HG03442 (cell line): Measurements from ENCODE around the gene LHX5.

ENCODE experiments used
- ATAC-seq: cut with Tn5 transposase; IDR thresholded peaks from one replicate; pipeline ENCODE4 v1.9.1; 2021; ENCODE audit warnings: mild to moderate bottlenecking, moderate library complexity; ENCODE audit not compliant: unreplicated experiment

The LHX5 gene

GRCh38 chr12:113443030-113443539, 28.6 kb downstream of the LHX5 start:
- ATAC-seq, result no peak

GRCh38 chr12:113440947-113441782, 30.5 kb downstream of the LHX5 start:
- no peak for ATAC-seq

DNA sequence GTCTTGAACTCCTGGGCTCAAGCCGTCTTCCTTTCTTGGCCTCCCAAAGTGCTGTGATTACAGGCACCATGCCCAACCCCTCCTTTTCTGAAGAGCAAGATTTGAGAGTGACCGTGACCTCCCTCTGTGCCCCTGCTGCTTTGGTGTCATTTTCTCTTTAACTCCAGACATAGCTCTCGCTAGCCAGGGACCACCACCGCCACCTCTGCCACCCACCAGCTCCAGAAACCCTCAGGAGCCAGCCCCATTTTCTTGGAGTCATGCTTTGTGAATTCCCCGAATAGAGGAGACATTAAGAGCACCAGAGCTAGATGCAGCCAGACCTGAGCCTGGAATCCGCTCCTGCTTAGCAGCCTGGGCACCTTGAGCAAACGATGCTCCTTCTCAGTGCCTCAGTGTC, 31.3 kb downstream of the LHX5 start:
- no peak for ATAC-seq

DNA sequence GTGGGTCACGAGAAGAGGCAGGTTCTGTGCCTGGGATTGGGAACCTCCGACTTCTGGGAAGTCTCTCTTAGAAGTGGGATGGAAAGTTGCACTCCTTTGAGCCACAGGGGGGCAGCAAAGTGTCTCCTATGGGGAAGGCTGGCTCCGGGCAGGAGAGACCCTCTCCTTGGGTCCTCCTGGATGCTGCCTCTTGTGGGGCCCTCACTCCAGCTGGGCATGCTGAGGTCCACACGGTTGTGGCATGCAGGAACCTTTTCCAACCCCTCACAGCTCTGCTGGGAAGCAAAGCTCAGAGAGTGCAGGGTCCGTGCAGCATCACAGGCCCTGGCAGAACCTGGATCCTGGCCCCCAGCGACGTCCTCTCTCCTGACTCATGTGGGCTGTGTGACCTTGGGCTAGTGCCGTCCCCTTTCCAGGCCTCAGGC, 32.1 kb downstream of the LHX5 start:
- ATAC-seq, result no peak

GRCh38 chr12:113439301-113439597, 32.4 kb downstream of the LHX5 start:
- ATAC-seq, result no peak

- ATAC-seq, result no peak
Measured at GRCh38 chr12:113438523-113439300, 33.0 kb downstream of the LHX5 start.

- no peak for ATAC-seq
Measured at GRCh38 chr12:113437729-113438100, 34.0 kb downstream of the LHX5 start.

DNA sequence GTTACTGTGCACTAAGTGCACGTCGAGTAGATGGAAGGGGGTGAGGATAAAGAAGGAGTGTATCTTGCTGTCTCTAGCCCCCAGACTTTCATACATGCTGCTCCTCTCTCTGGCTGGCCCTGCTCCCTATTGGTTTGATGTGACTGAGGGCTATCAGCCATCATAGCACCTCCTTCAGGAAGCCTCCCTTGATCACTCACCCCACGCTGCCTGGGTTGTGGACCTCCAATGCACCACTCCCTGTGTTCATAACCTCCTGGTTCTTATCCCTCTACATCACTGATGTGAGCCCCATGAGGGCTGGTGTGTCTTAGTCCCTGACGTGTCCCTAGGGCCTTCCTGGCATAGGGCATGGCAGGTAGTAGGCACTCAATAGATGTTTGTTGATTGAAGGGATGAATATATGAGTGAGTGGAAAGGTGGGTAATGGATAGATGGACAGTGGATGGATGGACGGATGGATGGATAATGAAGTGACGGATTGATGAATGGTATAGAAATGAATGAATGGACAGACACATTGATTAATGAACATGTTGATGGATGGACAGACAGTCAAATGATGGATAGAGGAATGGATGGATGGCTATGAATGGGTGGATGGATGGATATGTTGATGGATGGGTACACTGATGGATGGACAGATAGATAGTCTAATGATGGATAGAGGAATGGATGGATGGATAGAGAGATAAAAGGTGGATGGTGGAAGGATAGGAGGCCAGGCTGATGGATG, 34.5 kb downstream of the LHX5 start:
- ATAC-seq, result no peak

DNA sequence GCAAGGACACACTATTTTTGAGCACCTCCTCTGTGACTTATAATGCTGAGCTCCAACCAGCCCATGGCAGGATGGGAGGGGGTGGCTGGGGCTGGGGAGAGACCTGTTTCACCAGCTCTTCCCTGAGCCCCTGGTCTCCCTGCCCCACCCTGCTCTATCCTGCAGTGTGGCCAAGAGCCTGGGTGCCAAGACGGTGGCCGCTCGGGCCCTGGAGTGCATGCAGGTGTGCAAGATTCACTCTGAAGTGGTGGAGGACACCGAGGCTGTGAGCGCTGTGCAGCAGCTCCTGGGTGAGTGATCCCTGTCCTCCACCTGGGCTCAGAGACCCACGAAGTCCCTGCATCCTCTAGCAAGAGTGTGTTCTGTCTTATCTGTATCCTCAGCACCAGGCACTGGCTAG, 35.1 kb downstream of the LHX5 start:
- no peak for ATAC-seq

- no peak for ATAC-seq
Measured at GRCh38 chr12:113435367-113435766, 36.3 kb downstream of the LHX5 start.

GRCh38 chr12:113432986-113433385, 38.7 kb downstream of the LHX5 start:
- no peak for ATAC-seq

GRCh38 chr12:113428482-113428881, 43.2 kb downstream of the LHX5 start:
- ATAC-seq, result no peak

DNA sequence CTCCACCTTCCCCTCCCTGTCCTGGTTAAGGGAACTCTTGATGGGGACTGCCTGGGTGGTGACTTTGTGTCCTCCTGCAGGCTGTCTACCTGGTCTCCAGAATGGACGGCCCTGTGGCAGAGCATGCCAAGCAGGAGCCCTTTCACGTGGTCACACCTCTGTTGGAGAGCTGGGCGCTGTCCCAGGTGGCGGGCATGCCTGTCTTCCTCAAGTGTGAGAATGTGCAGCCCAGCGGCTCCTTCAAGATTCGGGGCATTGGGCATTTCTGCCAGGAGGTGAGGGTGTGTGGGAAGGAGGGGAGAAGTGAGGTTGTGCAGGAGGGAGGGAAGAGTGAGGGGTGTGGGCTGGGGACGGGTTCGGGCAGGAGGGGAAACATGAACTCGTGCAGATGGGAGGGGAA, 43.8 kb downstream of the LHX5 start:
- ATAC-seq, result no peak

GRCh38 chr12:113425960-113426453, 45.7 kb downstream of the LHX5 start:
- no peak for ATAC-seq

DNA sequence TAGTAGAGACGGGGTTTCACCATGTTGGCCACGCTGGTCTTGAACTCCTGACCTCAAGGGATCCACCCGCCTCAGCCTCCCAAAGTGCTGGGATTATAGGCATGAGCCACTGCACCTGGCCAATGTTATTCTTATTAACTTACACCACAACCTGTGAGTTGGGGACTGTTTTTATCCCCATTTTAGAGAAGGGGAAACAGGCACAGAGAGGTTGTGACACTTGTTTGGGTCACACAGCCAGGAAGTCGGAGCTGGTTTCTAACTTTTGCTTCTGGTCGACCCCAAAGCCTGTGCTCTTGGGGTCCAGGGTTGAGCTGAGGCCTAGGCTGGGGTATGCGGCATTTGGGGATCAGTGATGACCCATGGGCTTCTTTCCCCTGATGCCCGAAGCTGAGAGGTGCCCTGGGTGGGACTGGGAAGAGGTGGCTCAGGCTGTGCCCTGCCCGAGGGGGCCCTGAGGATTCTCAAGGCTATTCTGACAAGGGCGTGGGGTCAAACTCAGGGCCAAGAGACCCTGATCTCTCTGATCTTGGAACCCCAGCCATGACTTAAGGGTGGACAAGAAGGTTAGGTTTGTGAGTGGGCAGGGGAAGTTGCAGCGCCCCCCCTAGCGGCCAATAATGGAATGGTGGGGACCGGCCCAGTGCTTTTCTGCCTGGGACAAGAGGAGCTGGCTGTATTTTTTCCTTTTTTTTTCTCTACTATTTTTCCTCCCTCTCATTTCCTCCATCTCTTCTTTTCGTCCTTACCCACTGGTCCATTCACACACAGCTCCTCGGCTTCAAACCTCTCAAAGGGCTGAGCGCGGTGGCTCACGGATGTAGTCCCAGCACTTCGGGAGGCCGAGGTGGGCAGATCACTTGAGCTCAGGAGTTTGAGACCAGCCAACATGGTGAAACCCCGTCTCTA, 46.5 kb downstream of the LHX5 start:
- no peak for ATAC-seq

DNA sequence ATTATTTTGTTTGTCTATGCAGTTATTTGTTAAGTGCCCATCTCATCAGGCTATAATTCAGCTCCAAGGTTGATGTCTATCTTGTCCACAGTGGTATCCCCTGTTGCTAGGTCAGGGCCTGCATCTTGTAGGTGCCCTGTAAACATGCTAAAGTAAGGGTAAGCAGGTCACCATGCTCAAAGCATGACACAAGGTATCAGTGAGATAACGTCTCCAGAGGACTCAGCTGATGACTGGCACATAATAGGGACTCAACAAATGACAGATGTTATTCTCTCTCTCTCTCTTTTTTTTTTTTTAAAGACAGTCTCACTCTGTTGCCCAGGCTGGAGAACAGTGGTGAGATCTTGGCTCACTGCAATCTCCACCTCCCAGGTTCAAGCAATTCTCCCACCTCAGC, 47.2 kb downstream of the LHX5 start:
- no peak for ATAC-seq

DNA sequence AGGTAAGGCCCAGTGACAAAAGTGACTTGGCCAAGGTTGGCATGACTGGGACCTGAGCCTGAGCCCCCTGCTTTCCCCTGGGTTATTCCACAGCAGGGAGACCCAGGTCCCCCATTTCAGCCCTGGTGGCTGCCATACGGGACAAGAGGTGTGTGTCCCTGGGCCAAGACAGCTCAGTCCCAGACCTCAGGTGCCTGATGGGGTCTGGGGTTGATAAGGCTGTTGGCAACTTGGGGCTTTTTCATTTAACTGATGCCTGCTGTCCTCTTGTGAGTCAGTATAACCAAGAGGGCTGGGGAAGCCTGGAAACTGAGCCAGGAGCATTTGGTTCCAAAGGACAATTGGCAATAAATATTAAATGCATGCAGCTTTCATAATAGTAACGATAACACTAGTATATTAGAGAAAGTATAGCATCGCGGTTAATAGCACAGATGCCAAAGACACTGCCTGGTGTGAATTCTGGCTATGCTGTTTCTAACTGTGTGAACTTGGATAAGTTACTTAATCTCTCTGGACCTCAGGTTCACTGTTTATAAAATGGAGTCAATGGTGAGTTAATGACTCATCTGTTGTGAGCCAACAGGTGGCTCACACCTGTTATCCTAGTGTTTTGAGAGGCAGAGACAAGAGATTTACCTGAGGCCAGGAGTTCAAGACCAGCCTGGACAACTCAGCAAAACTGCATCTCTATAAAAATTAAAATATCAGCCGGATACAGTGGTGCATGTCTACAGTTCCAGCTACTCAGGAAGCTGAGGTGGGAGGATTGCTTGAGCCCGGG, 48.6 kb downstream of the LHX5 start:
- ATAC-seq, result no peak

- ATAC-seq, result peak; percentile 96
Measured at GRCh38 chr12:113422030-113422885, 49.4 kb downstream of the LHX5 start, which contains the start of gene SDSL. TSS of gene SDSL (plus strand) at chr12:113422380. CDS start at chr12:113427983, 5,603 bp downstream.
